Psoas muscle (tissue), 8 donors: ENCODE results near the gene CEMIP2. TPM values are rescaled to one million over a fixed set of nuclear protein-coding genes. Genes with fewer than 3 reads are reported as not detected.
"Not testable (repeated sequence)": the region's sequence is repeated elsewhere in the genome, so short reads cannot be mapped to it uniquely, and the experiment has no call there.

ENCODE experiments used
- ATAC-seq, 4 donors: fragments of 200-7000 bp; cut with Tn5 transposase; one replicate each; pipeline ENCODE4 v1.9.1; 2020; ENCODE audit warnings: moderate library complexity in 3 of 4, mild to moderate bottlenecking in 2 of 4
- DNase-seq, 2 donors: peaks; one replicate each; pipeline ENCODE4 v3.0.0-alpha.2; 2020
- H3K27ac ChIP-seq: fragments of 200-600 bp; one replicate; pipeline ENCODE4 v1.8.0; 2022
- H3K27me3 ChIP-seq, 3 donors: fragments of 200-600 bp in 1 of 3; one replicate each; pipeline versions ENCODE4 v1.6.1 to v1.8.0; 2013 to 2022; ENCODE audit warnings: low read length in 2 of 3, mild to moderate bottlenecking in 2 of 3, moderate library complexity in 1 of 3; ENCODE audit not compliant: insufficient read depth in 3 of 3
- H3K36me3 ChIP-seq, 2 donors: fragments of 200-600 bp in 1 of 2; one replicate each; pipeline versions ENCODE4 v1.6.1 to v1.8.0; 2013 to 2022; ENCODE audit warnings: low read depth in 1 of 2, mild to moderate bottlenecking in 1 of 2, moderate library complexity in 1 of 2; ENCODE audit not compliant: insufficient read depth in 1 of 2
- H3K4me1 ChIP-seq: fragments of 200-600 bp; one replicate; pipeline ENCODE4 v1.8.0; 2022
- H3K4me3 ChIP-seq: fragments of 200-600 bp; one replicate; pipeline ENCODE4 v1.8.0; 2022; ENCODE audit warnings: mild to moderate bottlenecking
- H3K9me3 ChIP-seq: fragments of 200-600 bp; one replicate; pipeline ENCODE4 v1.8.0; 2022
- CTCF ChIP-seq: fragments of 200-600 bp; IDR thresholded peaks from one replicate; pipeline ENCODE4 v1.8.0; 2022; ENCODE audit warnings: antibody characterized with exemption
- WGBS, 3 donors: extraction: QIAGEN DNeasy Blood & Tissue Kit; methylation state at CpG; one replicate each; pipeline versions ENCODE4 v1.1.6 to v1.1.7; 2013; 5-methylcytosine and 5-hydroxymethylcytosine counted together
- intact Hi-C, 2 donors: fragments of 100-400 bp; cut with DNase I; formaldehyde crosslinking; loops; one replicate each; pipeline versions ENCODE4 v1.11.0 to v1.14.2; 2022
- polyA plus RNA-seq, 3 donors: library from polyadenylated mRNA; stranded (reverse); fragments of 200-250 nt; gene quantifications; one replicate each; pipeline ENCODE4 v1.2.3, GENCODE V29; 2013
- total RNA-seq, 4 donors: library from RNA; stranded (reverse); fragmentation: NEBNext Ultra II Directional in 2 of 4; extraction: Animal tissue kit (Norgen Biotek cat#: 25700) in 2 of 4; gene quantifications; one replicate each; pipeline versions ENCODE4 v1.2.1 to v1.2.4, GENCODE V29; 2021 to 2023
- donor health status: healthy with polysubstance abuse.
- donor health status: DM: no; HTN: no; CAD: no; lungs with moderate emphysema.
- donor health status: Bipolar disorder and iron deficiency.
- donor health status: healthy.
- donor health status: DM: yes; HTN: yes; CAD: no.
- donor health status: DM: no; HTN: no; CAD: no.
- donor health status: DM: no; HTN: no; CAD: no.
- donor health status: DM: yes; HTN: yes; CAD: no.

CEMIP2 gene
- total and polyA plus RNA-seq, 7 donors, result 5.9 to 20.3 (median 9.6) TPM

- no peak overlapping the region for H3K27ac ChIP-seq
- intact Hi-C loops, result loop anchor here (5.0 to 10.0 kb wide), 2 partner anchors 153 to 529 kb away; no protein-coding TSS in a partner anchor
- H3K4me1 ChIP-seq, result peaks cover 2% of the 10 kb centered on the region
- no peak overlapping the region for H3K4me3 ChIP-seq
- 52 to 66% (median 55%) methylated on average over 3 of the region's 3 CpGs for WGBS, 3 donors
- TF ChIP-seq CTCF, result no peak
- ATAC-seq (peak in 3 of 4 donors; percentile 32 to 48 (median 47)), DNase-seq (peak in 1 of 2 donors; percentile 62)
- H3K9me3 ChIP-seq, result no peaks in the 10 kb centered on the region
- H3K36me3 ChIP-seq, result no peaks in the 10 kb centered on the region
- H3K27me3 ChIP-seq, result no peaks in the 10 kb centered on the region
Measured at GRCh38 chr9:71814226-71814625, 45.9 kb upstream of the CEMIP2 start.

- WGBS, 3 donors, result 23 to 45% (median 26%) methylated on average over 4 of the region's 4 CpGs
- H3K27me3 ChIP-seq, result no peaks in the 10 kb centered on the region
- peaks cover 4% of the 10 kb centered on the region for H3K4me1 ChIP-seq
- no peaks in the 10 kb centered on the region for H3K36me3 ChIP-seq
- no peak overlapping the region for H3K4me3 ChIP-seq
- H3K27ac ChIP-seq, result no peak overlapping the region
- no peak for TF ChIP-seq CTCF
- intact Hi-C loops, result loop anchor here (5.0 to 10.0 kb wide), 2 partner anchors 155 to 528 kb away; no protein-coding TSS in a partner anchor
- peak; percentile 67 to 82 (median 78) for ATAC-seq
- H3K9me3 ChIP-seq, result no peaks in the 10 kb centered on the region
- DNase-seq, result peak; percentile 56 to 79
Measured at GRCh38 chr9:71812385-71812784, 44.1 kb upstream of the CEMIP2 start.

- Histone ChIP-seq H3K27me3 (no peaks in the 10 kb centered on the region), H3K4me3 (no peak overlapping the region), H3K27ac (no peak overlapping the region), H3K4me1 (peaks cover 7% of the 10 kb centered on the region), H3K36me3 (no peaks in the 10 kb centered on the region), H3K9me3 (no peaks in the 10 kb centered on the region)
- intact Hi-C loops, result loop anchor here (10.0 kb wide), 2 partner anchors 467 to 523 kb away; no protein-coding TSS in a partner anchor
- TF ChIP-seq CTCF, result no peak
- ATAC-seq (no peak), DNase-seq (no peak)
- WGBS, 3 donors, result 73 to 85% (median 81%) methylated on average over 2 of the region's 2 CpGs
Measured at GRCh38 chr9:71808068-71808467, 39.8 kb upstream of the CEMIP2 start.

- TF ChIP-seq CTCF, result peak; percentile 94
- Histone ChIP-seq H3K4me3 (no peak overlapping the region), H3K27ac (peak overlapping the region; percentile 11), H3K9me3 (no peaks in the 10 kb centered on the region), H3K36me3 (no peaks in the 10 kb centered on the region), H3K27me3 (no peaks in the 10 kb centered on the region), H3K4me1 (peaks cover 7% of the 10 kb centered on the region)
- WGBS, 3 donors, result 3 to 21% (median 5%) methylated on average over 1 of the region's 1 CpG
- intact Hi-C loops, result loop anchor here (2.0 to 10.0 kb wide), 3 partner anchors 218 to 522 kb away; no protein-coding TSS in a partner anchor
- ATAC-seq (peak; percentile 92 to 99 (median 98)), DNase-seq (peak; percentile 44 to 68)
Measured at GRCh38 chr9:71806901-71807307, 38.6 kb upstream of the CEMIP2 start.

- H3K4me1 ChIP-seq, H3K36me3 ChIP-seq, H3K27me3 ChIP-seq, H3K9me3 ChIP-seq, DNase-seq, H3K27ac ChIP-seq, ATAC-seq, H3K4me3 ChIP-seq: not testable (repeated sequence)
- 18 to 27% (median 19%) methylated on average over 1 of the region's 1 CpG for WGBS, 3 donors
- intact Hi-C loops, result loop anchor here (10.0 kb wide), 2 partner anchors 470 to 520 kb away; no protein-coding TSS in a partner anchor
Measured at GRCh38 chr9:71805096-71805495, 36.8 kb upstream of the CEMIP2 start.
